GM19397 (cell line): ENCODE measurements around the gene OR5AU1.

Source experiments
- ATAC-seq: cut with Tn5 transposase; IDR thresholded peaks from one replicate; pipeline ENCODE4 v1.9.1; 2021; ENCODE audit warnings: mild to moderate bottlenecking, moderate library complexity; ENCODE audit not compliant: unreplicated experiment

OR5AU1 gene

GRCh38 chr14:21155963-21156362 lies at the start of gene OR5AU1:
Gene OR5AU1, minus strand, starts transcription at chr14:21156063. Its CDS starts 191 bp downstream, at chr14:21155872.
- ATAC-seq: no peak

DNA sequence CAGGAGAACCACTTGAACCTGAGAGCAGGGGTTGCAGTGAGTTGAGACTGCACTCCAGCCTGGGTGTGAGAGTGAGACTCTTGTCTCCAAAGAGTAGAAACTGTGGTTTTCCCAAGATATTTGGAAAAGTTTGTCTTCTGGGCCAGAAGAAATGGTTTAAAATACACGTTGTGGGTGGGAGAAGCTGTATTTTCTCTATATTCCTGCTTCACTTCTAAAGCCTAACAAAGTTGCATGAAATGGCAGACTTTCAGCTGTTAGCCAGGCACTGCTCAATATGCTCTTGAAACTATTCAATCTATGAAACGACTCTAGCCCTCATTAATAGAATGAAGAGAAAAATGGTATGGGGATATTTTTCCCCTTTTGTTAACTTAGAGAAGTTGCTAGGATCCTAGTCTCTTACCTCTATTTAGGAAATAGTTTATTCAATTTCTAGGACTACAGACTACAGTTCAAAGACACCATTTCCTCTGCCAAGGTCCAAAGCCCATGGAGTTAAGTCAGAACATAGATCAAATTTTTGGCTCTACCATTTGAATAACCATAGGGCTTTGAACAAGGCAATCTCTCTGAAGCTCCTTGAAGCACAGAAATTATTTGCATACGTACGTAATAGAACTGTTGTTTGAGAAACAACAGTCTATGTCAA lies 49.3 kb upstream of the OR5AU1 start:
- ATAC-seq: no peak

- ATAC-seq: no peak
These were observed 48.5 kb upstream of the OR5AU1 start for GRCh38 chr14:21204167-21205025.

GRCh38 chr14:21203470-21204166 lies 47.8 kb upstream of the OR5AU1 start:
- ATAC-seq: no peak

DNA sequence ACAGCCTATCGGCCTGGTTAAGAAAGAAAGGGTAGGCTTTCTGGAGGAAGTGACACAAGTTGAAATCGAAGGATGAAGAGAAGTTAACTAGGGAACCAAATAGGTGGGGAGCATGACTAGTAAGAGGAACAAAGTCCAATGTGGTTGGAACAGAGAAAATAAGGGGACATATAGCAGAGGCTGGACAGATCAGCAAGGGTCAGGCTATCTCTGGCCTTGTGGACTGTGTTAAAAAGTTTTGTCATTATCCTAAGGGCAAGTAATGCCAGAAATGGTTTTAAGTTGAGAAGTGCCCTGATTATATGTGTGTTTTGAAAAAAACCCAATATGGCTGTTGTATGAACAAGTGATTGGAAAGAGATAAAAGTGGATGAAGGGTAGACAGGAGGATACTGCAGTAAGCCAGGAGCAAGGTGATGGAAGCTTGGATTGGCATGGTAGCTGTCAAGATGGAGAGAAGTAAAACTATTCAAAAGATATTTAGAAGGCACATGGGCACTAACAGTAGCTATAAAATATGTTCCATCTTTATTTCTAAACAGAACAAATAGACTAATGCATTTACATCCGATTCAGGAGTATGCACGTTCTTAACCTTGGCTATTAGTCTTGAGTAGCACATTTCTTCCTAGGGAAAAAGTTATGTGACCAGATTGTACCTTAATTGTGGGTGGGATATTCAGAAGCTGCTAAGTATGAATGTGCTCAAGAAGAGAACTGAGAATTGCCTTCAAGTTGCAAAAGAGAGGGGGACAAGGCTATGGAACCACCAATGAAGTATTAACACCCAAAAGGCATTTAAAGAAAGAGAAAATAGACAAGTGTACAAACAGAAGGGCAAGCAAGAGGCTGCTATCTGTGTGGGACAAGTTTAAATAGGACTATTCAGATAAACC lies 46.8 kb upstream of the OR5AU1 start:
- ATAC-seq: no peak

GRCh38 chr14:21201732-21202462 lies 46.0 kb upstream of the OR5AU1 start:
- no peak for ATAC-seq

DNA sequence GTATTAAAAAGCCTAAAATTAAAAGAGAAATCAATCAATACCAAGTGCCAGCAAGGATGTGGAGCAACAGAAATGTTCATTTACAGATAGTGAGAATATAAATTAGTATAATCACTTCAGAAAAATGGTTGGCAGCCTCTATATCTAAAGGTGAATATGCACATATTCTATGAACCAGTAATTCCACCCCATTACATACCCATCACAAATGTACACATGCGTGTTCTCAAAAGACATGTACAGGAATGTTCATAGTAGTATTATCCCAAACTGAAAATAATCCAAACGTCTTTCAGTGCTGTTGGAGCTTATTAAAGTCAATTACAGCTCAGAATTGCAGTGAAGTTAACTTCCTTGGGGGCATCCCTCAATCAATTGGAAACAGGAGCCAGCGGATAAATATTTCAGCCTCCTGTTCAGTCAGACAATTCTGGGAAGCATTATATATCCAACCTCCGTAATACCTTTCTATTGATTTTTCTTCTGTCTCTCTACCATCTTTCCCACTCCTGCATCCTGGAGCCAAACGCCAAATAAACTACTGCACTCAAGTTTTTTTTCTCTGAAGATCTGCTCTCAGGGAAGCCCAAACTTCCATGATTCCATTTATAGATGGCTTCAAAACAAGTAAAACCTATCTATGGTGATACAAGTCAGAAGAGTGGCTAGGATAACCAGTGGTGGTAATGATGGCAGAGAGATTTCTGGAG lies 45.0 kb upstream of the OR5AU1 start:
- ATAC-seq: no peak

GRCh38 chr14:21199611-21200560 lies 44.0 kb upstream of the OR5AU1 start:
- no peak for ATAC-seq

DNA sequence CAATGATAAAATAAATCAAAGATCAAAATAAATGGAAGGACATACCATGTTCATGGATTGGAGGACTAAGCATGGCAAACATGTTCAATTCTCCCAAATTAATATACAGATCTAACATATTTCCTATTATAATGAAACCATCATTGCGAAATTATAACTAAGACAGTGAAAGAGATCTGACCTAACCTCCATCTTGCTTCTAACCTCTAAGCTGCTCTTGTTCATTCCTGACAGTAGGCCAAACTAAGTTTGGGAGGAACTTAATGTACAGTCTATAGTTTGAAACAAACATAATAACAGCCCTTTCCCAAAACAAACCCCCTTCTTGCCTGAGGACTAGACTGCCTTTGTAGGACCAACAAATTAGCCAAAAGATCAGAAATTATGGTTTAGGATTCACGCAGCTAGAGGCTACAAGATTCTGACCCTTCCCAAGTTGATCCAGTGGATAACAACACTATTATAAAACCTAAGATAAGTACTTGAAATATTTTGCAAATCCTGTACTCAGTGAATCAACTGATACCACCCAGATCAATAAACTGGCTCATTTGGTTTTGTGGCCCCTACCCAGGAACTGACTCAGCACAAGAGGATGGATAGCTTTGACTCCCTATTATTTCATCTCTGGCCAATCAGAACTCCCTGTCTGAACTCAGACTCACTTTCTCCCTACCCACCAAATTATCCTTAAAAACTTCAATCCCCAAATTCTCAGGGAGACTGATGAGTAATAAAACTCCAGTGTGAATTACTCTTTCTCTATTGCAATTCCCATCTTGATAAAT lies 41.7 kb upstream of the OR5AU1 start:
- ATAC-seq: no peak

GRCh38 chr14:21194597-21194996 lies 38.7 kb upstream of the OR5AU1 start:
- no peak for ATAC-seq

DNA sequence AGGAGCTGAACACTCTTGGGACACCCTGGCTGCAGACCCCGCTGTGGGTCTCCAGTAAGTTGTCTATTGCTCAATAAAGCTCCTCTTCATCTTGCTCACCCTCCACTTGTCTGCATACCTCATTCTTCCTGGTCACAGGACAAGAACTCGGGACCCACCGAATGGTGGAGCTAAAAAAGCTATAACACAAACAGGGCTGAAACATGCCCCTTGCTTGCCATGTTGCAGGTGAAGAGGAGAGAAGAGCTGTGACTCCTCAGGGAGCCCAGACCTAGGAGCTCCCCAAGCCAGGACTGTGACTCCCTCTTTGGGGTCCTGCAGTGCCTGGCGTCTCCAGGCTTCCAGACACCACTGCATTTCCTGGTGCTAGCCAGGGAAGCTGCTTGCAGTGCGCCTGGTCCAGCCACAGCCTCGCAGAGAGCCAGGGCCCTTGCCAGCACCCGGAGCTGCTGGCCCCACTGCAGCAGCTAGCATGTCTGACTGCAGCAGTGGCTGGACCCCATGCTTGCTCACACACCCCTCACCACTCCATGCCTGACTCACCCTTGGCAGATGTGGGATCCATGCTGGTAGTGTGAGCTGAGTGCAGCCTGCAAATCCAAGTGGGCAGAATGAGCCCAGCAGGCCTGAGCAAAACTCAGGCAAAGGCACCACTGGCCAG lies 37.1 kb upstream of the OR5AU1 start:
- no peak for ATAC-seq

DNA sequence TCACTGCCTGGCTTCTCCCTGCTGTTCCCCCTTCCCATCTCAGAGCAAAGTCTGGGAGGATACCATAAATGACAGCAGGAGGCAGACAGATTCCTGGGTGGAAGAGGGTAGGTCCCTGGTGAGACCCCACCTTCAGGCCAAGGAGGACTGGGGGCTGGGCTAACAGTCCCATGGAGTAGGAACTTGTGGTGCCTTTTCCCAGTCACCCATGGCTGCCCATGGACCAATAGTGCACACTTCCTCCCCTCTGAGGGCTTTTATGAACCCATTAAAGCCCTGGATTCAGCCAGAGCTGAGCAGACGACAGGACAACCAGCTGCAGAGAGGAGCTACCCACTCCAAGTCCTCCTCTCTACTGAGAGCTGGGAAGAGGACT lies 36.6 kb upstream of the OR5AU1 start:
- no peak for ATAC-seq

DNA sequence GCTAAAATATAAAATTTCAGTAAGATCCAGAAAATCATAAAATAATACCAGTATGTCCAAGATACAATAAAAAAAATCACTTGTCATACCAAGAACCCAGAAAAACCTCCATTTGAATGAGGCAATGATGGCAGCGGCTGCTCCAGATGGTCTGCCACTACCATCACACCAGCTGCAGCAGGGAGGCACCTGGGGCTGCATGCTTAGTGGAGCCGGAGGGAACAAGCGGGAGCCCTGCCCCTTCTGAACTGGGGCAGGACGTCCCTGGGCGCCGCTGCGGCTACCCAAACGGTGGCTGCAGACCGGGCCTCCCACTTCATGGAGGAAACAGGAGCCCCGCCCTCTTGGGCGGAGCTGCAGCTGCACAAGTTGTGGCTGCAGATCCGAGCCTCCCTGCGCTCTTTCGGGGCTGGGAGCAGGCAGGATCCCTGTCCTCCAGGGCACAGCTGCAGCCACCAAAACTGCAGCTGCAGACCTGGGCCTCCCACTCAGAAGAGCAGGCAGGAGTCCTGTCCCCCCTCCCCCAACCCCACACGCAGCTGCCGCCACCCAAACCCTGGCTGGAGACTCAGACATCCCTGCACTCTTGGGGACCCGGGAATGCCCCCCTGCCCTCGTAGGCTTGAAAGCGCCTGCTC lies 36.1 kb upstream of the OR5AU1 start:
- ATAC-seq: peak; percentile 97

DNA sequence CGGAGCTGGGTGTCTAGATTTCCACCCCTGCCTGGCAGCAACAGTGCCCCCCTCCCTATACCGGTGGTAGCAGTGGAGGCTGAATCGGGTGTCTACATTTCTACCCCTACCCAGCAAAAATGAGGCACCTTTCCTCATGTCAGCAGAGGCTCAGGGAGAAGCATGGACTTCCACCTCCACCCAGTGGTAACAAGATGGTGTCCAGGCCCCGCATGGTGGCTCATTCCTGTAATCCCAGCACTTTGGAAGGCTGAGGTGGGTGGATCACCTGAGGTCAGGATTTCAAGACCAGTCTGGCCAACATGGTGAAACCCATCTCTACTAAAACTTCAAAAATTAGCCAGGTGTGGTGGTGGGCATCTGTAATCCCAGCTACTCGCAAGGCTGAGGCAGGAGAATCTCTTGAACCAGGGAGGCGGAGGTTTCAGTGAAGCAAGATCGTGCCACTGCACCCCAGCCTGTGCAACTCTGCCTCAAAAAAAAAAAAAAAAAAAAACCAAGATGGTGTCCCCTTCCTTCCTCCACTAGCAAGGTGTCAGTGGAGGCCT lies 35.5 kb upstream of the OR5AU1 start:
- ATAC-seq: no peak

DNA sequence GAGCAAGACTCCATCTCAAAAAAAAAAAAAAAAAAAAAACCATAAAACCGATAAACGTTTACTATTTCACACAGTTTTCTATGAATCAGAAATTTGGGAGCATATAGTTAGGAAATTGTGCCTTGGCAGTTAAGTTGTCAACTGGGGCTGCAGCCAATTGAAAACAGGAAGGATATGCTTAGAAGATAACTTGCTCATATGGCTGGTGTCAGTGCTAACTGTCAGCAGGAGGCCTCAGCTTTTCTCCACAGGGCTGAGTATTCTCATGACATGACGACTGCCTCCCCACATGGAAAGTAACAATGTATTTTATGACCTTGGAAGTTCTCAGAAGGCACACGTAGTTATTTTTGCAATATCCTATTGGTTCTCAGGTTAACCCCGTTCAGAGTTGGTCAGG lies 29.6 kb upstream of the OR5AU1 start:
- no peak for ATAC-seq

GRCh38 chr14:21184254-21184653 lies 28.4 kb upstream of the OR5AU1 start:
- no peak for ATAC-seq
